ENCODE measurements around the gene NABP2. TPM values are rescaled to one million over a fixed set of nuclear protein-coding genes. Genes with fewer than 3 reads are reported as not detected.
A peak's percentile ranks its signal among the peaks of the same experiment; 100 is the strongest.

Gene NABP2
- total and polyA plus RNA-seq, 2 of the 4 experiments (the other 2 are of a cell fraction): 29.2 to 37.4 TPM

- BruUV-seq (replicated peaks): no TSS peak
- ATAC-seq (ENCODE audit: low read depth): peak; percentile 10; the same call in 1 of the 2 replicates
These were observed 46.9 kb downstream of the NABP2 start for GRCh38 chr12:56271031-56271430.

More at GRCh38 chr12:56271031-56271430, 46.9 kb downstream of the NABP2 start:
- no peak overlapping the region for H3K56ac ChIP-seq (ENCODE audit: extremely low read depth, insufficient read depth, low read length)
- ChIA-PET CTCF (interaction anchor here (0.6 kb wide), 2 partner anchors 17 to 41 kb away, joined by 3 read pairs; no protein-coding TSS in a partner anchor), POLR2A (ENCODE audit: unreplicated experiment) (no interaction called here)
- dilution Hi-C loops (cut with HindIII; ENCODE audit: low sequenced_read_pairs, unreplicated experiment) (no loop called here), intact Hi-C loops (cut with micrococcal nuclease) (no loop called here), in situ Hi-C loops (cut with MboI; ENCODE audit: low sequenced_read_pairs) (no loop called here)
- H2AK9ac ChIP-seq (replicated peaks; ENCODE audit: low read depth, low read length, poor library complexity): no peak overlapping the region
- H2BK5ac ChIP-seq (ENCODE audit: low read depth, low read length, poor library complexity, severe bottlenecking): no peak overlapping the region
- TF ChIP-seq, protein P1, sequence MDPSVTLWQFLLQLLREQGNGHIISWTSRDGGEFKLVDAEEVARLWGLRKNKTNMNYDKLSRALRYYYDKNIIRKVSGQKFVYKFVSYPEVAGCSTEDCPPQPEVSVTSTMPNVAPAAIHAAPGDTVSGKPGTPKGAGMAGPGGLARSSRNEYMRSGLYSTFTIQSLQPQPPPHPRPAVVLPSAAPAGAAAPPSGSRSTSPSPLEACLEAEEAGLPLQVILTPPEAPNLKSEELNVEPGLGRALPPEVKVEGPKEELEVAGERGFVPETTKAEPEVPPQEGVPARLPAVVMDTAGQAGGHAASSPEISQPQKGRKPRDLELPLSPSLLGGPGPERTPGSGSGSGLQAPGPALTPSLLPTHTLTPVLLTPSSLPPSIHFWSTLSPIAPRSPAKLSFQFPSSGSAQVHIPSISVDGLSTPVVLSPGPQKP (IDR thresholded peaks at IDR 0.05; ENCODE audit: borderline replicate concordance, low read depth, low read length): no peak
- TF ChIP-seq MAZ (IDR thresholded peaks at IDR 0.05; ENCODE audit: borderline replicate concordance, low read depth, low read length) (no peak), BHLHE40 (IDR thresholded peaks at IDR 0.05; ENCODE audit: low read depth, low read length) (no peak), RAD21 (IDR thresholded peaks at IDR 0.05; ENCODE audit: low read length) (peak; percentile 34), SMC3 (IDR thresholded peaks at IDR 0.05; ENCODE audit: low read depth, low read length) (peak; percentile 36; the same call in 1 of the 2 replicates), CTCF (conservative IDR thresholded peaks at IDR 0.05; ENCODE audit: low read depth, low read length) (peak; percentile 44), POLR2A (IDR thresholded peaks at IDR 0.05; ENCODE audit: low read depth, low read length) (no peak), USF2 (IDR thresholded peaks at IDR 0.05; ENCODE audit: low read depth, low read length) (no peak)
- no peaks in the 10 kb centered on the region for H3K27me3 ChIP-seq (ENCODE audit: control insufficient read depth, insufficient read depth, low read length)
- H4K5ac ChIP-seq (ENCODE audit: low read depth, low read length): no peak overlapping the region
- peaks cover 7% of the 10 kb centered on the region; the same call in 1 of the 2 replicates for H3K9me1 ChIP-seq (ENCODE audit: insufficient read depth, low read length)
- no peak overlapping the region for H2BK15ac ChIP-seq (ENCODE audit: low read depth, low read length)
- no peak overlapping the region for H4K8ac ChIP-seq (ENCODE audit: low read depth in 2 of 2, low read length in 2 of 2)
- WGBS, 2 experiments (ENCODE audit: extremely low coverage in 2 of 2, insufficient read length in 1 of 2): no CpG with 5 or more reads among the region's 1 CpG
- peak; percentile 31 for DNase-seq
- H4K91ac ChIP-seq (ENCODE audit: insufficient read depth, low read depth, low read length): no peak overlapping the region
- no peak overlapping the region for H3K4ac ChIP-seq (ENCODE audit: low read depth, low read length)
- no peak overlapping the region for H2AK5ac ChIP-seq (ENCODE audit: low read depth, low read length)
- H3K9me3 ChIP-seq (ENCODE audit: control insufficient read depth, insufficient read depth, low read length): no peaks in the 10 kb centered on the region
- H2AFZ ChIP-seq (replicated peaks; ENCODE audit: low read length, poor library complexity): no peak overlapping the region
- peaks cover 0 to 18% of the 10 kb centered on the region in 2 experiments; a peak in 3 of 4 replicates for H3K79me1 ChIP-seq (ENCODE audit: low read depth in 1 of 2, low read length in 2 of 2)
- H3K9ac ChIP-seq (ENCODE audit: low read depth, low read length): no peak overlapping the region
- H3K23ac ChIP-seq (ENCODE audit: low read depth, low read length): no peak overlapping the region
- H3K14ac ChIP-seq (replicated peaks; ENCODE audit: low read depth, low read length): no peak overlapping the region
- no peaks in the 10 kb centered on the region for H4K20me1 ChIP-seq (ENCODE audit: insufficient read depth, low read length)
- H3K4me2 ChIP-seq (ENCODE audit: low read depth, low read length): no peak overlapping the region
- H2BK120ac ChIP-seq (ENCODE audit: low read depth, low read length): no peak overlapping the region
- H3K4me1 ChIP-seq (ENCODE audit: control insufficient read depth, insufficient read depth, low read length): peaks cover 7% of the 10 kb centered on the region; the same call in 1 of the 2 replicates
- peaks cover 41% of the 10 kb centered on the region for H3K36me3 ChIP-seq (ENCODE audit: control insufficient read depth, insufficient read depth, low read length)
- no peak overlapping the region for H2BK20ac ChIP-seq (ENCODE audit: low read depth, low read length)
- H3K18ac ChIP-seq (ENCODE audit: low read depth, low read length): no peak overlapping the region
- no peak overlapping the region for H3K4me3 ChIP-seq (ENCODE audit: insufficient read depth, low read depth, low read length)
- no peak overlapping the region for H3K27ac ChIP-seq (ENCODE audit: insufficient read depth, low read length)
